VCaP (cell line): Measurements from ENCODE around the gene XCR1.

Experiments
- H3K27ac ChIP-seq: fragments of 450-650 bp; 2 replicates; pipeline ENCODE4 v1.5.1; 2017
- CTCF ChIP-seq: fragments of 450-650 bp; conservative IDR thresholded peaks from 2 replicates; pipeline ENCODE4 v1.5.1; 2017; ENCODE audit warnings: mild to moderate bottlenecking, moderate library complexity

The XCR1 gene

DNA sequence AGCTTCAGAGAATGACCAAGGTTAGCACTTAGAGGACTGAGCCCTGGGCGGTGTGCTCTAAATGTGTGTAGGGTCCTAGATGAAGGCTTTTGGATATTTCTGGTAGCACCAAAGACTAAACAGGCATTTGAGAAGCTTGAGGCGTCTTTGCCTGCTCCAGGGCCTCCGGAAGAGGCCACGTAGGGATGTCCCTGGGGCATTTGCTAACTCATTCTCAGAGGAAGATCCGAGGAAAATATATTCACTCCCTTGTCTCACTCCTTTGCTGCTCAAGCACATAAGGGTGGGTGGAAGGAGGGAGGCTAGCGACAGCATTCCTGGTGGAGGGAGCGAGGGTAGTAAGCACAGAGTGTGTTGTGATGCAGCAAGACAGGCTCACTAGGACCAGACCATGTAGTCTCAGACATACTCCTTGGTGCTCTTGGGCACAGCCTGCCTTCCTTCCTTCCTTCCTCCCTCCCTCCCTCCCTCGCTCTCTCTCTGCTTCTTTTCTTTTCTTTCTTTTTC is 38.5 kb upstream of the XCR1 start:
- peak overlapping the region; percentile 66 for H3K27ac ChIP-seq

DNA sequence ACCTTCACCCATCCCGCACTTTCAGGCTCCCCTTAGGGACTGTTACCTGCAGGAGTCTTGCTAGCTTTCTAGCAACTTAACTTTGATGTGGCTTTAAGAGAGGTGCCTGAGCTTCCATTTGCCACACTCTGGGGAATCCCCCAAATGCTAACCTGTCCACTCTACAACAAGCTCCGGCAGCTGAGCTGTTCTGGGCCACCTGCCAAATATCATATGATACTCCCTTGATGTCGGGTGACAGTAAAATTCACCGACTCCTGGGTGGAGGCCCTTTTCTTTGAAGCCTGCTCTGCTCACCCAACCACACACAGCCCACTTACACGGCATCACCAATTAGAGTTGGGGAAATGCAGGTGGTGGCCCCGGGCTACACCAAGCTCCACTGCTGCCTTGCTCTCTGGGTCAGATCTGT is 38.0 kb upstream of the XCR1 start:
- peak overlapping the region; percentile 66 for H3K27ac ChIP-seq
- TF ChIP-seq CTCF, result no peak

More for the DNA sequence above, 38.5 kb upstream of the XCR1 start:
- no peak for TF ChIP-seq CTCF

GRCh38 chr3:46062679-46063078 is 35.4 kb upstream of the XCR1 start:
- no peak overlapping the region for H3K27ac ChIP-seq
- TF ChIP-seq CTCF, result no peak

- no peak overlapping the region for H3K27ac ChIP-seq
- no peak for TF ChIP-seq CTCF
Observed at GRCh38 chr3:46061887-46062286, 34.6 kb upstream of the XCR1 start.

DNA sequence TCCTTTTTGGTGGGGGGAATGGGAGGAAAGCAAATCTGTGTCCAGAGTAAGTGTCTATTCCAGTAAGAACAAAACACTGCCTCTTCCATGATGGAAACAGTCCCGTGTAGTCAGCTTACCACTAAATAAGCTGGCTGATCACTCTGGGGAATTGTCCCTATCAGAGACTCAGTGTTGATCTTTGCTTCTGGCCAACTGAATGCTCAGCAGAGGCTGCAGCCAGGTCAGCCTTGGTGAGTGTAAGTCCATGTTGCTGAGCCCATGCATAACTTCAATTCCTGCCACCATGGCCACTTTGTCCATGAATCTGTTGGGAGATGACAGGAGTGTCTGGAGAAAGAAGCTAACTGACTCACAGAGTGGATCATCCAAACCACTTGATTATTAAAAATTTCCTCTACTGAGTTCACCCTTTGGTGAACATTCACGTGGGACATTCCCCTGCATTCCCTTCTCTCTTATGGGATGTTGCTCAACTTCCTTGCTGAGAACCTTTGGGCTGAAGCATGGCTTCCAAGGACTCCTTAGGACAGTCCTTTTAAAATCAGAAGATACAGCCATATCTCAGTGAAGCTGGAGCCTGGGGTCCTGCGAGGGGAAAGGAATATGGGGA is 33.9 kb upstream of the XCR1 start:
- TF ChIP-seq CTCF, result no peak
- no peak overlapping the region for H3K27ac ChIP-seq

DNA sequence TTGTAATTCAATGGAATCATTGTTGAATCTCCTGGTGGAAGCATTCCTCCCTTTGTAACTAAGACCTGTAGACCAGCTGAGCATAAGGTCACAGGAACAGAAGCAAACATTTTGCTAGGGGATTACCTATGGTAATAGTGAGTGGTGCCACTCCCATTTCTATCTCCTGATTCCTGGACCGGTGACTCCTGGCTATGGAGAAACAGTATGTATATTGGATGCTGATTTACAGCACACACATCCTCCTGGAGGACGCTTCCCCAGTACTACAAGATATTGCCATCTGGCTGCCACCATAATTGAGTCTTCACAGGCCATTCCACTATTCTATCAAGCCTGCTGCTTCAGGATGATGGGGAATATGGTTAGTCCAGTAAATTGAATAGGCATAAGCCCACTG is 33.3 kb upstream of the XCR1 start:
- H3K27ac ChIP-seq, result no peak overlapping the region
- TF ChIP-seq CTCF, result no peak

DNA sequence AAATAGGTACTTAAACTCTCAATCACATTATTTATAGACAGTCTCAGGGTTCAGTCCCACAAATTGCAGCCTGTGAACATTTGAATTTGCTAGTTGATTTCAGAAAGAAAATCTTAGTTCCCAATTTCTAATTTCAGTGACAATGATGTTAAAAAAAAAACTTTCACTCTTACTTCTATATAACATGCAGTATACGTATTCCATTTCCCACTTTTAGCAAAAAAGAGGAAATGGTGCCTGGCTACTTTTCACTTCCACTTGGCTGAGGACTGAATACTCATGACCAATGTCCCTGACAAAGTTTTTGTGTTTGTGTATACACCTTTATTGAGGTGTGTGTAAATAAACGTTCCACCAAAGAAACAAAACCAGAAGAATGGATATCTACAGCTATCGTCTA is 32.1 kb upstream of the XCR1 start:
- H3K27ac ChIP-seq, result no peak overlapping the region
- no peak for TF ChIP-seq CTCF
